Subcutaneous abdominal adipose tissue (tissue), 5 donors: ENCODE results near the gene LSM12.

Experiments used
- H3K27ac ChIP-seq: one replicate; pipeline ENCODE4 v1.7.0; 2013; ENCODE audit warnings: low read depth, mild to moderate bottlenecking, inconsistent platforms, low read length, moderate library complexity
- H3K27me3 ChIP-seq, 5 donors: one replicate each; pipeline ENCODE4 v1.7.0; 2013; ENCODE audit warnings: low read length in 5 of 5, inconsistent platforms in 1 of 5; ENCODE audit not compliant: control insufficient read depth in 5 of 5, insufficient read depth in 4 of 5
- H3K36me3 ChIP-seq, 5 donors: one replicate each; pipeline ENCODE4 v1.7.0; 2013; ENCODE audit warnings: low read length in 5 of 5; ENCODE audit not compliant: control insufficient read depth in 5 of 5, insufficient read depth in 5 of 5
- H3K4me1 ChIP-seq, 5 donors: one replicate each; pipeline ENCODE4 v1.7.0; 2013; ENCODE audit warnings: low read length in 5 of 5, mild to moderate bottlenecking in 3 of 5, moderate library complexity in 1 of 5; ENCODE audit not compliant: control insufficient read depth in 5 of 5, insufficient read depth in 5 of 5
- H3K4me3 ChIP-seq, 5 donors: one replicate each; pipeline ENCODE4 v1.7.0; 2013; ENCODE audit warnings: low read length in 5 of 5, low read depth in 1 of 5
- H3K9ac ChIP-seq, 5 donors: one replicate each; pipeline ENCODE4 v1.7.0; 2013; ENCODE audit warnings: low read length in 5 of 5, mild to moderate bottlenecking in 4 of 5, moderate library complexity in 3 of 5
- H3K9me3 ChIP-seq, 5 donors: one replicate each; pipeline ENCODE4 v1.7.0; 2013; ENCODE audit warnings: low read length in 5 of 5; ENCODE audit not compliant: control insufficient read depth in 5 of 5
- donor health status: healthy.
- donor health status: healthy.
- donor health status: healthy.
- donor health status: healthy.
- donor health status: healthy.

The LSM12 gene

DNA sequence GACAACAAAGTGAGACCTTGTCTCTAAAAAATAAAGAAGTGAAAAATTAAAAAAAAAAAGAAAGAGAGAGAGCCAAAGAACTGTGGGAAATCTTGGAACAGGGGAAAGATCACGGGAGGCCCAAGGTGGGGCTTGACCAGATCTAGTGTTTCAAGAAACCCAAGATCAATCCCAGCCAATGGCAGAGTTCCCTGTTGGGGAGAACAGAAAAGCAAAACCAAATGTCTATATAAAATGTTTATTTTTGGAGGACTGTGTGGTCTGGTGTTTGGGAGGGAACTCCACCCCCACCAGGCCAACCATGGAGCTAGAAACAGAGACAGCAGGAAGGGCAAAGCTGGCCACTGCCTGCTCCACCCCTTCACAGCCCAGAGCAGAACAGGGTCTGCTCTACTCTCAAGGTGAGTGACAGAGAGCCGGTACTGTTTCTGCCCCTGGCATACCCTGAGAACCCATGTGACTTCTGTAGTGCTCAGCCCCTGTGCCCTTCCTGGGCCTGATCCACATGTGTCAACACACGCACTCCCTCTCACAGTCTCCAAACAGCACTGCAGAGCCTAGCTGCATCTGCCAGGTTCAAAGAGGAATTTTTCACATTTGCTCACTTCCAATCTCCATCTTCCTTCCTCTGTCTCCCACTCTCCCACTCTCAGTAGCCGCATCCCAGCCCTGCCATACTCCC lies 55.4 kb downstream of the LSM12 start:
- peaks cover 4 to 40% (median 35%) of the 10 kb centered on the region in 5 donors for H3K4me1 ChIP-seq
- no peak overlapping the region for H3K9ac ChIP-seq
- no peak overlapping the region for H3K4me3 ChIP-seq
- no peak overlapping the region for H3K27ac ChIP-seq
- H3K9me3 ChIP-seq: no peaks in the 10 kb centered on the region
- peaks cover 2 to 7% (median 4%) of the 10 kb centered on the region in 5 donors for H3K27me3 ChIP-seq
- H3K36me3 ChIP-seq: peaks cover 0 to 23% (median 17%) of the 10 kb centered on the region in 5 donors

DNA sequence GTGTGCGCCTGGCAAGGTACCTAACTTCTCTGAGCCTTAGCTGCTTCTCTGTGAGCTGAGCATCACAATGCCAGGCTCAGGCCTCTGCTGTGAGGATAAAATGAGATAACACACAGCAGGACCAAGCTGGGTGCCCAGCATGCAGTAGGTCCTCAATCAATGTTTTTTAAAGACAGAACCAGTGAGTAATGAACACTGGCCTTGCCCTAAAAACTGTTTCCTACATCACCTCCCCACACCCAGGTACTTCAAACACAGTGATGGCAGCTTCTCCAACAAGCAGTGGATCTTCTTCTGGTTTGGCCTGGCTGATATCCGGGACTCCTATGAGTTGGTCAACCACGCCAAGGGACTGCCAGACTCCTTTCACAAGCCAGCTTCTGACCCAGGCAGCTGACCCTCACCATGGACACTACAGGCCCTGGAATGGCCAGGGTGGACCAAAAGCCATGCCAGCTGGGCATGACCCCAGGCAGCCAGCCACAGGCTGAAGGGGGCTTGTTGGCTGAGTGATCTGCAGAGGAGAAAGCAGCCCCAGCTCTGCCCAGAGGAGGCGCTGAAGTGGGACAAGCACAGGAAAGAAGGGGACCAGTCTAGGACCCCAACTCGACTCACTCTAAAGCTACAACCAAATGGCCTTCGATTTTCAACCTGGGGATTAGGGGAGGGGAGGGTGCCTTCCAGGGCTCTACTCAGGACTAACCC lies 58.1 kb downstream of the LSM12 start:
- Histone ChIP-seq H3K9me3 (no peaks in the 10 kb centered on the region), H3K36me3 (peaks cover 0 to 23% (median 17%) of the 10 kb centered on the region in 5 donors), H3K27ac (no peak overlapping the region), H3K4me3 (no peak overlapping the region), H3K27me3 (peaks cover 20 to 26% (median 22%) of the 10 kb centered on the region in 5 donors), H3K9ac (no peak overlapping the region), H3K4me1 (peaks cover 2 to 40% (median 36%) of the 10 kb centered on the region in 5 donors)

DNA sequence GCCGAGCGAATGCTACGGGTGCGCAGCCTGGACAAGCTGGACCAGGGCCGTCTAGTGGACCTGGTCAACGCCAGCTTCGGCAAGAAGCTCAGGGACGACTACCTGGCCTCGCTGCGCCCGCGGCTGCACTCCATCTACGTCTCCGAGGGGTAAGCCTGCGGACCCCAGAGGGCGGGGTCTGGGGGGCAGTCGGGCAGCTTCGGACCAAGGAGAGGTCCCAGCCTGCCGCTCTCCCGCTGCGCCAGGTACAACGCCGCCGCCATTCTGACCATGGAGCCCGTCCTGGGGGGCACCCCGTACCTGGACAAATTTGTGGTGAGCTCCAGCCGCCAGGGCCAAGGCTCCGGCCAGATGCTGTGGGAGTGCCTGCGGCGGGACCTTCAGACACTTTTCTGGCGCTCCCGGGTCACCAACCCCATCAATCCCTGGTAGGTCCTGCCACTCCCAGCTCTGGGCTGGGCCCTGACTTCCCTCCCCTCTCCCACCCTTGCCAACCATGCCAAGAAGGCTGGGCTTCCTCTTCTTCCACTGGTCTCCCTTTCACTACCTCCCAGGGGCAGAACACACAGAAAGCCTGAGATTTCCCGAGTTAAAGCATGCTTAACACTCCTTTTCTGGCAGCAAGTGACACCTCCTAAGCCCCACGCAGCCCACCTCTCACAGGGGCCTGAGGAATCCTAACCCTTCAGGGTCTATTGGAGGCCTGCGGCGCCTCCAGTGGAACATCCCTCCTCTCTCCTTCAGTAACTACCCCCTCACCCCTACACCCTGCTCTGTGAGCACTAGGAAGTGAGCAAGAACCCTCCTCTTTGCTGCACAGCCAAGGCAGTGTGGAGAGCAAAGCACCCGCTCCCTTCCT lies 58.9 kb downstream of the LSM12 start:
- Histone ChIP-seq H3K9me3 (no peaks in the 10 kb centered on the region), H3K4me3 (peak overlapping the region; percentile 59 to 78 (median 73)), H3K36me3 (peaks cover 0 to 22% (median 17%) of the 10 kb centered on the region in 5 donors), H3K4me1 (peaks cover 2 to 40% (median 36%) of the 10 kb centered on the region in 5 donors), H3K9ac (peak overlapping the region in 3 of 5 donors; percentile 59 to 77 (median 63)), H3K27me3 (peaks cover 20 to 27% (median 22%) of the 10 kb centered on the region in 5 donors), H3K27ac (no peak overlapping the region)

DNA sequence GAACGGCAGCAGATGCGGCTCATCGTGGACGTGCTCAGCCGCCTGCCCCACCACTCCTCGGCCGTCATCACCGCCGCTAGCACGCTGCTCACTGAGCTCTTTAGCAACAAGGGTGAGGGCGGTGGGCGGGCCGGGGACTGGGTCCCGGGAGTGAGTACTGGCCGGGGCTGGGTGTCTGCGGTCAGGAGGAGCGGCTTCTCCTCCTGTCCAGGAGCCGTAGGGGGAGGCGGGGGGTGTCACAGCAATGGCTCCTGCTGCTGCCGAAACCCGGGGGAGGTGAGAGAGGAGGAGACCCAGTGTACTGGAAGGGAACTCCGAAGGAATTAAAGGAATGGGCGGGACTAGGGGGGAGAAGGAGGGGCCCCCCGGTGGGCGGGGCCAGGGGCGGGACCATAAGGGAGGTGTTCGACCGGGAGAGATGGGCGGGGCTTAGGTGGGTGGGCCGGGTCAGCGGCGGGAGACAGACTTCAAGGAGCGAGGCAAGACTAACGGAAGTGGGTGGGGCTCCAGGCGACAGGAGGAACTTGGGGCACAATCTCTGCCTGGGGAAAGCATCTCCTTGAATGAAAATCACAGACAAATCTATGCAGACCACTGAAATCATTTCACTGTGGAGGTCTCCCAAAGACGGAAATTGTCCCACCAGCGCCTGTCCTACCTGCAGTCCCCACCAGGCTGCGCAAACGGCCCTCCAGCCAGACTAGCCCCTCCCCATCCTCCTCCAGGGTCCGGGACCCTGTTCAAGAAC lies 59.7 kb downstream of the LSM12 start:
- H3K27ac ChIP-seq: no peak overlapping the region
- no peaks in the 10 kb centered on the region for H3K9me3 ChIP-seq
- peak overlapping the region; percentile 59 to 78 (median 73) for H3K4me3 ChIP-seq
- H3K36me3 ChIP-seq: peaks cover 0 to 14% (median 12%) of the 10 kb centered on the region in 5 donors
- peaks cover 2 to 40% (median 36%) of the 10 kb centered on the region in 5 donors for H3K4me1 ChIP-seq
- peak overlapping the region in 4 of 5 donors; percentile 21 to 77 (median 61) for H3K9ac ChIP-seq
- peaks cover 20 to 35% (median 22%) of the 10 kb centered on the region in 5 donors for H3K27me3 ChIP-seq

DNA sequence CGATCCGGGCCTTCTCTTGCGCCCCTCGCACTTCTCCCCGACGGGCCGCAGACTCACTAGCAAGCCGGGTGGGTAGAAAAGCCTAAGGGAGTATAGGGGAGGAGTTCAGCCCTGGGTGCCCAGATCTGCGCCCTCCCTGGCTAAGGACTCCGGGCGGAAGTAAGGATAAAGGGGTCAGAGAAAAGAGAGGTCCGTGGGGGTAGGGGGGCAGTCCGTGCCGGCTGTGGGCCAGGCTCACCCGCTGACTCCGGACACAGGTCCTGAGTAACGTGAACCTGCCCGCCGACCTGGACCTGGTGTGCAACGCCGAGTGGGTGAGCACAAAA lies 60.2 kb downstream of the LSM12 start:
- Histone ChIP-seq H3K4me3 (peak overlapping the region in 4 of 5 donors; percentile 61 to 74 (median 70)), H3K36me3 (peaks cover 0 to 10% (median 7%) of the 10 kb centered on the region in 5 donors), H3K9ac (peak overlapping the region in 3 of 5 donors; percentile 21 to 33 (median 25)), H3K4me1 (peaks cover 2 to 40% (median 36%) of the 10 kb centered on the region in 5 donors), H3K27me3 (peaks cover 20 to 38% (median 26%) of the 10 kb centered on the region in 5 donors), H3K27ac (no peak overlapping the region), H3K9me3 (no peaks in the 10 kb centered on the region)

DNA sequence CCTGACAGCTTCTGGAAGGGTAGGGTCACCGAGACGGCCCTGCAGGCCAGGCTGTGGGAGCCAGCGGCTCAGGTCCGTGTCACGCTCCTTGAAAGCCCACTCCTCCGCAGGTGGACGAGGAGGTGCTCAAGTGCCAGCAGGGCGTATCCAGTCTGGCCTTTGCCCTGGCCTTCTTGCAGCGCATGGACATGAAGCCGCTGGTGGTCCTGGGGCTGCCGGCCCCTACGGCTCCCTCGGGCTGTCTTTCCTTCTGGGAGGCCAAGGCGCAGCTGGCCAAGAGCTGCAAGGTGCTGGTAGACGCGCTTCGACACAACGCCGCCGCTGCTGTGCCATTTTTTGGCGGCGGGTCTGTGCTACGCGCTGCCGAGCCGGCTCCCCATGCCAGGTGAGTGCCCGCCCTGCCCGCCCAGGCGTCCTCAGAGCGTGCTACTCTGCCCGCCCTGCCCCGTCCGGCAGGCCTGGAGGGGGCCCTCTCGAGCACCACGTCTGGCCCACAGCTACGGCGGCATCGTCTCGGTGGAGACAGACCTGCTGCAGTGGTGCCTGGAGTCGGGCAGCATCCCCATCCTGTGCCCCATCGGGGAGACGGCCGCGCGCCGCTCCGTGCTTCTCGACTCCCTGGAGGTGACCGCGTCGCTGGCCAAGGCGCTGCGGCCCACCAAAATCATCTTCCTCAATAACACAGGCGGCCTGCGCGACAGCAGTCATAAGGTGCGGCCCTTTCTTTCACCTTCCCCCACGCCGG lies 60.8 kb downstream of the LSM12 start:
- Histone ChIP-seq H3K9me3 (no peaks in the 10 kb centered on the region), H3K36me3 (peaks cover 0 to 10% (median 7%) of the 10 kb centered on the region in 5 donors), H3K4me1 (peaks cover 2 to 40% (median 36%) of the 10 kb centered on the region in 5 donors), H3K27me3 (peaks cover 20 to 42% (median 30%) of the 10 kb centered on the region in 5 donors), H3K4me3 (peak overlapping the region in 4 of 5 donors; percentile 61 to 74 (median 70)), H3K9ac (peak overlapping the region in 2 of 5 donors; percentile 25 to 33), H3K27ac (no peak overlapping the region)

DNA sequence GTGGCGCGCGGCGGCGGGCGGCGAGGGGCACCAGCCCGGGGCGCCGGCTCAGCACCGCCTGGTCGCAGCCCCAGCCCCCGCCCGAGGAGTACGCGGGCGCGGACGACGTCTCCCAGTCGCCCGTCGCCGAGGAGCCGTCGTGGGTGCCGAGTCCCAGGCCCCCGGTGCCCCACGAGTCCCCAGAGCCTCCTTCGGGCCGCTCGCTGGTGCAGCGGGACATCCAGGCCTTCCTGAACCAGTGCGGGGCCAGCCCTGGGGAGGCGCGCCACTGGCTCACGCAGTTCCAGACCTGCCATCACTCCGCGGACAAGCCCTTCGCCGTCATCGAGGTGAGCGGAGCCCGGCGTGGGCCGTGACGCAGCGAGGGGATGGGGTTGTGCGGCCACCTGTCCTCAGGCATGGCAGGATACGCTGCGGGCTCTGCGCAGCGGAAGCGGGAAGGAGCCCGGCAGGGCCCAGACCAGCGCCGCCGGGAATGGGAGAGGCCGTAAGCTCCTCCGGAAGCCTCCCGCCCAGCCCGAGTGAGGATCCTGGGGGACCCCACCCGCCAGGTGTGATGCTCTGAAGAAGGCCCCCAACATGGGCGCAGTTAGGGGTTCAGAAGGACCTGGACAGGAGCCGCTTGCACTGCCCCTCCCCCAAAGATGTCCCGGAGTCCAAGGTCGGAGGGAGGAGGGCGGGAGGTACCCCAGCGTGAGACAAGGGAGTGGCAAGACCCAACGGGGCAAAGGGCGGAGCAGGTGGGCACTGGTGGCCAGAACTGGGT lies 61.5 kb downstream of the LSM12 start:
- no peak overlapping the region for H3K27ac ChIP-seq

DNA sequence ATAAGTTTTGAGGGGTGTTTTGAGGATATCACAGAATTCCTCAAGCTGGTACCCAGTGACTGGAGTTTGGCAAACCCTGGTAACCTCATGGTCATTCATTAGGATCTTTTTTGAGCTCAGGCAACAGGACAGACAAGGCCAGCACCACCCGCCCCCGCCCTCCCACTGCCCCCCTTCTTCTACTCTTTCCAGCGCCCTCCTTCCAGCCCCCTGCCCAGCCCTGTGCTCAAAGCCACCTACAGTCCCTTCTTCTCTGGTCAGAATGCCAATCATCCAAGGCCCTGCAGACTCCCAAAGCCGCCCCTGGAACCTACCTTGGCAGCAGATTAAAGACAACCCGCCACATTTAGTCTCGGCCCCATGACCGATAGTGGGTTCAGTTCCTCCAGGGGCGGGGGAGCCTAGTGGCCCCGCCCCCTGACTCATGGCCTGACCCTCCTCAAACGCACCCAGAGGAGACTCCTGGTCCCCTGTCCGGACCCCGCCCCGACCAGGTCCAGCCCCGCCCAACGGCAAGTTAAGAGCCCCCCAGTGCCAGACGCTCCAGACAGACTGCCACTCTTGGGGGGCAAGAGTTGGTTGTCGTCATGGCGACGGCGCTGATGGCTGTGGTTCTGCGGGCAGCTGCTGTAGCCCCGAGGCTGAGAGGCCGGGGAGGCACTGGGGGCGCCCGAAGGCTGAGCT lies 62.3 kb downstream of the LSM12 start, which contains the start of gene NAGS:
TSS of gene NAGS (plus strand) at position 546 of the 684 bp plus-strand sequence. CDS start at position 588, 42 bp downstream.
- Histone ChIP-seq H3K27ac (no peak within 1 kb of the TSS), H3K4me3 (peak within 1 kb of the TSS in 3 of 5 donors; percentile 51 to 74 (median 67)), H3K36me3 (peaks cover 0 to under 1% (median 0%) of the 10 kb centered on the region in 5 donors), H3K4me1 (peaks cover 2 to 40% (median 36%) of the 10 kb centered on the region in 5 donors), H3K9me3 (no peaks in the 10 kb centered on the region), H3K9ac (no peak within 1 kb of the TSS), H3K27me3 (peaks cover 20 to 42% (median 30%) of the 10 kb centered on the region in 5 donors)

More for the DNA sequence above, 61.5 kb downstream of the LSM12 start:
- Histone ChIP-seq H3K36me3 (peaks cover 0 to 5% (median 3%) of the 10 kb centered on the region in 5 donors), H3K4me3 (peak overlapping the region in 3 of 5 donors; percentile 51 to 74 (median 67)), H3K27me3 (peaks cover 20 to 42% (median 30%) of the 10 kb centered on the region in 5 donors), H3K4me1 (peaks cover 2 to 40% (median 36%) of the 10 kb centered on the region in 5 donors), H3K9ac (no peak overlapping the region), H3K9me3 (no peaks in the 10 kb centered on the region)
